ENCODE measurements around the gene PI4K2A. TPM values are rescaled to one million over a fixed set of nuclear protein-coding genes. Genes with fewer than 3 reads are reported as not detected.
"Not testable (repeated sequence)": the region's sequence is repeated elsewhere in the genome, so short reads cannot be mapped to it uniquely, and the experiment has no call there.

PI4K2A gene
- total RNA-seq, 1 donor from 2014 or later, result 17.7 TPM

DNA sequence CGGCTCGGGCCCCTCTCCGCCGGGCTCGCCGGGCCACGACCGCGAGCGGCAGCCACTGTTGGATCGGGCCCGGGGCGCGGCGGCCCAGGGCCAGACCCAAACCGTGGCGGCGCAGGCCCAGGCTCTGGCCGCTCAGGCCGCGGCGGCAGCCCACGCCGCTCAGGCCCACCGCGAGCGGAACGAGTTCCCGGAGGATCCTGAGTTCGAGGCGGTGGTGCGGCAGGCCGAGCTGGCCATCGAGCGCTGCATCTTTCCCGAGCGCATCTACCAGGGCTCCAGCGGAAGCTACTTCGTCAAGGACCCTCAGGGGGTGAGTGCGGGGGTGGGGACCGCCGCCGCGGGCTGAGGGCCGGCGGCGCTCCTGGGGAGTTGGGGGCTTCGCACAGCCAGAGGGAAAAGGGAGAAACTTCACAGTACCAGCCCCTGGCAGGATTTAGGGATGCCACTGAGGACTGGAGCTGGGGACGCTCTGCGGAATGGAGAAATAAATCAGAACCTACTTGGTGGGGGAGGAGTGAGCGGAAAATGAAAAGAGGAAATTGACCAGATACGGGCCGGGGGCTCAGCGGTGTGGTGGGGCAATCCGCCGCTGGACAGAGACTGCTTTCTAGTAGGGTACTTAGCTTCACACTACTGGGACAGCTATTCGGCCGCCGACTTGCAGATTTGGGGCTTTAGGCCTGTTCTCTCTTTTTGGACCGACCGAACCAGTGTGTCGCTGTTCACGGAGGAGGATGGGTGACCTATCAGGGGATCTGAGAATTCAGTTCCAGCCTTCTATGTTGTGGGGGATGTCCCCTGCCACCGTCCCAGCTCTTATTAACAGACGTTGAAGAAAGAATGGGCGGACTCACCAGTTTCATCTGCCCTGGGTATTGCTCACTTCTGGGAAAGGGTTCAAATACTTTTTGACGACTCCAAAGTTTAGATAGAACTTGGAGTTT lies 669 bp downstream of the PI4K2A start:
- Histone ChIP-seq H3K9me3 (no peaks in the 10 kb centered on the region), H3K4me3 (peak overlapping the region; percentile 76 to 88), H3K27ac (peak overlapping the region; percentile 83), H3K4me1 (peaks cover 24% of the 10 kb centered on the region), H3K27me3 (no peaks in the 10 kb centered on the region), H3K36me3 (peaks cover 0 to 9% of the 10 kb centered on the region in 2 donors)
- intact Hi-C loops (cut with DNase I), result no loop called here
- DNase-seq (ENCODE audit: extremely low spot score in 2 of 2), result no peak
- TF ChIP-seq POLR2AphosphoS5 (IDR thresholded peaks at IDR 0.05; ENCODE audit: insufficient read depth in 1 of 2, low read depth in 1 of 2) (no peak), POLR2A (IDR thresholded peaks at IDR 0.05) (no peak)
- TF ChIP-seq, protein P1, sequence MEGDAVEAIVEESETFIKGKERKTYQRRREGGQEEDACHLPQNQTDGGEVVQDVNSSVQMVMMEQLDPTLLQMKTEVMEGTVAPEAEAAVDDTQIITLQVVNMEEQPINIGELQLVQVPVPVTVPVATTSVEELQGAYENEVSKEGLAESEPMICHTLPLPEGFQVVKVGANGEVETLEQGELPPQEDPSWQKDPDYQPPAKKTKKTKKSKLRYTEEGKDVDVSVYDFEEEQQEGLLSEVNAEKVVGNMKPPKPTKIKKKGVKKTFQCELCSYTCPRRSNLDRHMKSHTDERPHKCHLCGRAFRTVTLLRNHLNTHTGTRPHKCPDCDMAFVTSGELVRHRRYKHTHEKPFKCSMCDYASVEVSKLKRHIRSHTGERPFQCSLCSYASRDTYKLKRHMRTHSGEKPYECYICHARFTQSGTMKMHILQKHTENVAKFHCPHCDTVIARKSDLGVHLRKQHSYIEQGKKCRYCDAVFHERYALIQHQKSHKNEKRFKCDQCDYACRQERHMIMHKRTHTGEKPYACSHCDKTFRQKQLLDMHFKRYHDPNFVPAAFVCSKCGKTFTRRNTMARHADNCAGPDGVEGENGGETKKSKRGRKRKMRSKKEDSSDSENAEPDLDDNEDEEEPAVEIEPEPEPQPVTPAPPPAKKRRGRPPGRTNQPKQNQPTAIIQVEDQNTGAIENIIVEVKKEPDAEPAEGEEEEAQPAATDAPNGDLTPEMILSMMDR (IDR thresholded peaks at IDR 0.05), result no peak

DNA sequence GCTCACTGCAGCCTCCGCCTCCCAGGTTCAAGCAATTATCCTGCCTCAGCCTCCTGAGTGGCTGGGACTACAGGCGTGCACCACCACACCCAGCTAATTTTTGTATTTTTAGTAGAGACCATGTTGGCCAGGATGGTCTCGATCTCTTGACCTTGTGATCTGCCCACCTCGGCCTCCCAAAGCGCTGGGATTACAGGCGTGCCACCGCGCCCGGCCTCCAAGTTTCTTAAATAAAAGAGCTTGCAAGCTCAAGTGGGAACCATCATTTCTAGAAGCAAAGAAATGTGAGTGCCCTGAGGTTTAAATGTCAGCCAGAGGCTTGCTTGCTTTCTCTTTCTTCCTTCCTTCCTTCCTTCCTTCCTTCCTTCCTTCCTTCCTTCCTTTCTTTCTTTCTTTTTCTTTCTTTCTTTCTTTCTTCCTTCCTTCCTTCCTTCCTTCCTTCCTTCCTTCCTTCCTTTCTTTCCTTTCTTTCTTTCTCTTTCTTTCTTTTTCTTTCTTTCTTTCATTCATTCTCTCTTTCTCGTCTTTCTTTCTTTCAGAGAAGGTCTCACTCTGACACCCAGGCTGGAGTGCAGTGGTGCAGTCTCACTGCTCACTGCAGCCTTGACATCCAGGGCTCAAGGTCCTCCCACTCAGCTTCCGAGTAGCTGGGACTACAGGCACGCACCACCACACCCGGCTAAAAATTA lies 2.1 kb downstream of the PI4K2A start:
- H3K4me3 ChIP-seq; H3K36me3 ChIP-seq; H3K9me3 ChIP-seq; DNase-seq (ENCODE audit: extremely low spot score in 2 of 2); intact Hi-C loops (cut with DNase I); H3K27me3 ChIP-seq; H3K27ac ChIP-seq: not testable (repeated sequence)
- H3K4me1 ChIP-seq, result peaks cover 36% of the 10 kb centered on the region

DNA sequence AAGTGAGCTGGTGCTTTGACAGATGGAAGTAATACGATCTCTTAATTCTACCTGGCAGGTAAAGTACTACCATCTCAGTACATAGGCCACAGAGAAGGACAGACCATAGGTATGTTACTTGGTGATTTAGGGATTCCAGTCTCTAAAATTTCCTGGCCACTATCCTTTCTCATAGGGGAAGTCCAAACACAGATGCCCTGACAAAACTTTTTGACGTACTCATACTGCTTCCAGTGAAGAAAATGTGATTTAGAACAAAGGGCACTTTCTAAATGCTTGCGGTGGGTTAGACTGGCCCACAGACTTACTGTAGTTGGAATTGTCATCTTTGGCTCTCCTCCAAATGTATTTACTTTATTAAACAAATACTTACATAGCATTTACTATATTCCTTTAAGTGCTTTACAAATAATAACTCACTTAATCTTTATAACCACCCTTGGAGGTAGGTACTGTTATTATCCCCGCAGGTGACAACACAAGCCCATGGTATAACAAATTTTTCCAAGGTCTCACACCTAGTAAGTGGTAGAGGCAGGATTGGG lies 3.0 kb downstream of the PI4K2A start:
- H3K9me3 ChIP-seq, result no peaks in the 10 kb centered on the region
- peaks cover 0 to 9% of the 10 kb centered on the region in 2 donors for H3K36me3 ChIP-seq
- peaks cover 45% of the 10 kb centered on the region for H3K4me1 ChIP-seq
- DNase-seq (ENCODE audit: extremely low spot score in 2 of 2), result no peak
- H3K27me3 ChIP-seq, result no peaks in the 10 kb centered on the region
- no peak overlapping the region for H3K4me3 ChIP-seq
- TF ChIP-seq POLR2AphosphoS5 (IDR thresholded peaks at IDR 0.05; ENCODE audit: insufficient read depth in 1 of 2, low read depth in 1 of 2), result no peak
- no peak for TF ChIP-seq POLR2A (IDR thresholded peaks at IDR 0.05)
- TF ChIP-seq, protein P1 (IDR thresholded peaks at IDR 0.05), result no peak
- no peak overlapping the region for H3K27ac ChIP-seq
- intact Hi-C loops (cut with DNase I), result no loop called here

DNA sequence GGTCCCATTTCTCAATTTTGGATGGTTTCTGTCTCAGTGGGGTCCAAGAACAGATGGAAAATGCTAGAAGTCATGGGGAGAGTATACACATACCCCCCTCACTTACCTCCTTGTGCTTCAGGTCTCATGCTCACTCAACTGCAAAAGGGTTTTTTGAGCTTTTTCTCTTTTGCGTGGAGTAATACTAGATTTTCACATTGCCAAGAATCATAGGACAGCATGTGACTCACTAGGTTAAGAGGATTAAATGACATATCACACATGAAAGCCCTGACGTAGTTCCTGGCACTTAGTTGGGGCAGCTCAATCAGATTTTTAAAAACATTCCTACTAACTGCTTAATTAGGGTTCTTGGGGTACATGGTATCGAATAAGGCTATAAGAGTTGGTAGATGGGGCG lies 4.5 kb downstream of the PI4K2A start:
- H3K4me1 ChIP-seq, result peaks cover 59% of the 10 kb centered on the region
- H3K27ac ChIP-seq, result no peak overlapping the region
- no peaks in the 10 kb centered on the region for H3K9me3 ChIP-seq
- H3K36me3 ChIP-seq, result peaks cover 0 to 9% of the 10 kb centered on the region in 2 donors
- H3K4me3 ChIP-seq, result no peak overlapping the region
- no peaks in the 10 kb centered on the region for H3K27me3 ChIP-seq
- DNase-seq (ENCODE audit: extremely low spot score in 2 of 2), result no peak
- intact Hi-C loops (cut with DNase I), result no loop called here
- TF ChIP-seq POLR2AphosphoS5 (IDR thresholded peaks at IDR 0.05; ENCODE audit: insufficient read depth in 1 of 2, low read depth in 1 of 2) (no peak), POLR2A (IDR thresholded peaks at IDR 0.05) (no peak)
- TF ChIP-seq, protein P1 (IDR thresholded peaks at IDR 0.05), result no peak

DNA sequence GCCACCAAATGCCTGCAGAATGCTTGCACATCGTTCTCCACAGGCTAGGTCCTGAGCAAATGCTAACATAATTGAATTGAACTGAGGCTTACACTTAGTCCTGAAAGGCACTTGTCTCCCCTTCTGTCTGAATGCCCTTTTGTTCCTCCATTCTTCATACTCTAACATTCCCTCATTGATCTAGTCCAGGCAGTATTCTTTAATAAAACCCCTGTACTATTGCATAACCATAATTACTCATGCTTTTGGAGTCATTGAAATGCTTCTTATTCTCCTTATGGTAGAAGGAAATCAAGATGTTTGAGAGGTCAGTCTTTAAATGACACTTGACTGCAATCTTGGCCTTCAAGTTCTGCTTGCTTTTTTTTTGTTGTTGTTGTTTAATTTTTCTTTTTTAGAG lies 7.1 kb downstream of the PI4K2A start:
- Histone ChIP-seq H3K36me3 (peaks cover 0 to 25% of the 10 kb centered on the region in 2 donors), H3K27me3 (no peaks in the 10 kb centered on the region), H3K27ac (peak overlapping the region; percentile 73), H3K9me3 (no peaks in the 10 kb centered on the region), H3K4me3 (no peak overlapping the region), H3K4me1 (peaks cover 48% of the 10 kb centered on the region)
- intact Hi-C loops (cut with DNase I), result no loop called here
- TF ChIP-seq, protein P1 (IDR thresholded peaks at IDR 0.05), result no peak
- no peak for TF ChIP-seq POLR2AphosphoS5 (IDR thresholded peaks at IDR 0.05; ENCODE audit: insufficient read depth in 1 of 2, low read depth in 1 of 2)
- no peak for TF ChIP-seq POLR2A (IDR thresholded peaks at IDR 0.05)
- no peak for DNase-seq (ENCODE audit: extremely low spot score in 2 of 2)
